Measurements from ENCODE around the gene PPARG. TPM values are rescaled to one million over a fixed set of nuclear protein-coding genes. Genes with fewer than 3 reads are reported as not detected.

The PPARG gene
- polyA plus RNA-seq, 1 of the 3 experiments (the other 2 are of a cell fraction) = 2.8 TPM

GRCh38 chr3:12442654-12443501, 154.0 kb downstream of the PPARG start:
- Histone ChIP-seq H3F3A (replicated peaks; ENCODE audit: insufficient read depth) (no peaks in the 10 kb centered on the region), H3K9me3 (no peaks in the 10 kb centered on the region), H3K27me3 (ENCODE audit: insufficient read depth) (no peaks in the 10 kb centered on the region), H3K27ac (ENCODE audit: low read depth in 2 of 2, low read length in 1 of 2) (no peak overlapping the region), H3K79me2 (ENCODE audit: insufficient read depth) (no peaks in the 10 kb centered on the region), H3K4me3 (ENCODE audit: low read depth in 2 of 2, low read length in 1 of 2) (no peak overlapping the region), H3K9ac (no peak overlapping the region), H3K4me2 (no peak overlapping the region), H4K20me1 (ENCODE audit: insufficient read depth) (no peaks in the 10 kb centered on the region), H3K4me1 (ENCODE audit: control insufficient read depth in 1 of 2, insufficient read depth in 2 of 2, low read depth in 1 of 2, low read length in 1 of 2) (peaks cover 12 to 28% of the 10 kb centered on the region in 2 experiments; a peak in 3 of 4 replicates), H3K9me2 (no peaks in the 10 kb centered on the region), H2AFZ (ENCODE audit: low read depth) (no peak overlapping the region), H3K36me3 (replicated peaks in 1 of 2; ENCODE audit: control insufficient read depth in 1 of 2, insufficient read depth in 2 of 2, low read length in 1 of 2) (no peaks in the 10 kb centered on the region)
- TF ChIP-seq MAX (IDR thresholded peaks at IDR 0.05; ENCODE audit: low read depth) (no peak), CHD2 (IDR thresholded peaks at IDR 0.05; ENCODE audit: low read length, partially characterized antibody) (no peak), EP300 (IDR thresholded peaks at IDR 0.05; ENCODE audit: borderline replicate concordance in 1 of 2, low read depth in 1 of 2, low read length in 1 of 2) (no peak), ELF1 (IDR thresholded peaks at IDR 0.05) (no peak), FOXJ3 (CRISPR knock-in tag; IDR thresholded peaks at IDR 0.05) (no peak), MEF2A (IDR thresholded peaks at IDR 0.05; ENCODE audit: borderline replicate concordance, low read depth) (no peak)
- TF ChIP-seq, protein P1, sequence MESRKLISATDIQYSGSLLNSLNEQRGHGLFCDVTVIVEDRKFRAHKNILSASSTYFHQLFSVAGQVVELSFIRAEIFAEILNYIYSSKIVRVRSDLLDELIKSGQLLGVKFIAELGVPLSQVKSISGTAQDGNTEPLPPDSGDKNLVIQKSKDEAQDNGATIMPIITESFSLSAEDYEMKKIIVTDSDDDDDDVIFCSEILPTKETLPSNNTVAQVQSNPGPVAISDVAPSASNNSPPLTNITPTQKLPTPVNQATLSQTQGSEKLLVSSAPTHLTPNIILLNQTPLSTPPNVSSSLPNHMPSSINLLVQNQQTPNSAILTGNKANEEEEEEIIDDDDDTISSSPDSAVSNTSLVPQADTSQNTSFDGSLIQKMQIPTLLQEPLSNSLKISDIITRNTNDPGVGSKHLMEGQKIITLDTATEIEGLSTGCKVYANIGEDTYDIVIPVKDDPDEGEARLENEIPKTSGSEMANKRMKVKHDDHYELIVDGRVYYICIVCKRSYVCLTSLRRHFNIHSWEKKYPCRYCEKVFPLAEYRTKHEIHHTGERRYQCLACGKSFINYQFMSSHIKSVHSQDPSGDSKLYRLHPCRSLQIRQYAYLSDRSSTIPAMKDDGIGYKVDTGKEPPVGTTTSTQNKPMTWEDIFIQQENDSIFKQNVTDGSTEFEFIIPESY (IDR thresholded peaks at IDR 0.05; ENCODE audit: borderline replicate concordance, low read depth) = no peak
- CTCF ChIA-PET = interaction anchor here (1.8 to 1.9 kb wide), 2 partner anchors 37 to 308 kb away, joined by 6 to 10 read pairs; no protein-coding TSS in a partner anchor
- POLR2A ChIA-PET = no interaction called here
- DNase-seq = no peak
- WGBS (ENCODE audit: low lambda C conversion rate) = 89% methylated on average over 19 of the region's 20 CpGs

DNA sequence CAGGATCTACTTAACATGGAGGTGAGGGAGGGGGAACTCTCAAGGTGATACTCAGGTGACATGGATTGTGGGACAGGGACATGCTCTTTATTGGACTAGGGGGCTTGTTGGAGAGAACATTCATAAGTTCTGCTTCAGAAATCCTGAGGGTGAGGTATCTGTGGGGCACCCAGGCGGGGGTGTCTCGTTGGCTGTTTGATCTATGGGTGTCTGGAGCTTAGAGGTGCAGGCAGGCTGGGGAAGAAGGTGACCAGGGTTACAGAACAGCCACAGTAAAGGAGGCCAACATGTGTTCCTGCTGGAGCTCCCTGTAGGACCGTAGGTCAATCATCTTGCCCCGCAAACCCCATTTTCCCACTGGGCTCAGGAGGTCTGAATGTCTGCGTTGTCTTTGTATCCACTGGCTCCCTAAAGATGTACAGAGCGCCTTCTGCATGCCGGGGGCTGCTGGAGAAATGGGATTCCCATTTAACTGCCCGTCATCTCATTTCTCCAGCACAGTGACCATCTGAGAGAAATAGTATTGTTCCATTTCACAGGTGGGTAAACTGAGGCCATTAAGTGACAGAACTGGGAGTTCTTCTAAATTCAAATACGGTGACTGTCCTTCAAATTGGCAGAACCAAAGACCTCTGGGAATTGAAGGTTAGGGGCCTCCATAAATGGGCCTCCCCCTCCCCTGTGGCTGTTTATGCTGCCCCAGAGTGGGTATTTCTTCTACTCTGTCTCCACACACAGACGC, 155.1 kb downstream of the PPARG start:
- no peak overlapping the region; the same call in 1 of the 2 replicates for H3K4me2 ChIP-seq
- POLR2A ChIA-PET = no interaction called here
- H3K9ac ChIP-seq = no peak overlapping the region
- H3K9me2 ChIP-seq = no peaks in the 10 kb centered on the region
- CTCF ChIA-PET = no interaction called here
- H3K4me1 ChIP-seq (ENCODE audit: control insufficient read depth in 1 of 2, insufficient read depth in 2 of 2, low read depth in 1 of 2, low read length in 1 of 2) = peaks cover 12 to 28% of the 10 kb centered on the region in 2 experiments; a peak in 3 of 4 replicates
- H3K27me3 ChIP-seq (ENCODE audit: insufficient read depth) = no peaks in the 10 kb centered on the region
- H3K9me3 ChIP-seq = no peaks in the 10 kb centered on the region
- no peaks in the 10 kb centered on the region for H4K20me1 ChIP-seq (ENCODE audit: insufficient read depth)
- 96% methylated on average over 10 of the region's 10 CpGs for WGBS (ENCODE audit: low lambda C conversion rate)
- H3K36me3 ChIP-seq (replicated peaks in 1 of 2; ENCODE audit: control insufficient read depth in 1 of 2, insufficient read depth in 2 of 2, low read length in 1 of 2) = no peaks in the 10 kb centered on the region
- peak overlapping the region; percentile 41; the same call in 1 of the 2 replicates for H2AFZ ChIP-seq (ENCODE audit: low read depth)
- TF ChIP-seq POLR2AphosphoS5 (IDR thresholded peaks at IDR 0.05; ENCODE audit: low read depth, low read length) (no peak), CHD2 (IDR thresholded peaks at IDR 0.05; ENCODE audit: low read length, partially characterized antibody) (no peak), SMC3 (IDR thresholded peaks at IDR 0.05; ENCODE audit: low read depth, low read length) (no peak)
- H3K27ac ChIP-seq (ENCODE audit: low read depth in 2 of 2, low read length in 1 of 2) = no peak overlapping the region
- no peak for DNase-seq
- no peaks in the 10 kb centered on the region for H3K79me2 ChIP-seq (ENCODE audit: insufficient read depth)
- no peaks in the 10 kb centered on the region for H3F3A ChIP-seq (replicated peaks; ENCODE audit: insufficient read depth)
- no peak overlapping the region for H3K4me3 ChIP-seq (ENCODE audit: low read depth in 2 of 2, low read length in 1 of 2)

Measured in SK-N-SH (cell line).